SU-DHL-6 (cell line): ENCODE measurements around the gene MYO10.

Experiments
- H2AFZ ChIP-seq: fragments of 200-600 bp; sonication (generic); 2 replicates; pipeline ENCODE4 v1.6.1; 2014; ENCODE audit warnings: low read depth, mild to moderate bottlenecking, moderate library complexity, mixed read lengths, antibody characterized with exemption, low read length; ENCODE audit not compliant: severe bottlenecking
- H3F3A ChIP-seq: fragments of 200-600 bp; shearing (Covaris generic); 2 replicates; pipeline ENCODE4 v1.6.0; 2016; ENCODE audit warnings: antibody characterized with exemption, mild to moderate bottlenecking; ENCODE audit not compliant: insufficient read depth
- H3K27ac ChIP-seq: fragments of 200-600 bp; sonication (generic); 2 replicates; pipeline ENCODE4 v1.5.1; 2016; ENCODE audit warnings: low read depth, mild to moderate bottlenecking, low read length, moderate library complexity, mixed read lengths
- H3K27me3 ChIP-seq: fragments of 200-600 bp; sonication (generic), shearing (Covaris generic); 2 replicates; pipeline ENCODE4 v1.6.0; 2014; ENCODE audit warnings: mild to moderate bottlenecking, low read length
- H3K36me3 ChIP-seq: fragments of 200-600 bp; sonication (generic); 2 replicates; pipeline ENCODE4 v1.6.1; 2014; ENCODE audit warnings: mild to moderate bottlenecking, low read length, mixed read lengths
- H3K4me2 ChIP-seq: fragments of 300-600, 200-600 bp; shearing (Covaris generic), sonication (generic); 2 replicates; pipeline ENCODE4 v1.6.0; 2014; ENCODE audit warnings: low read length, low read depth, mild to moderate bottlenecking; ENCODE audit not compliant: poor library complexity, severe bottlenecking
- H3K4me3 ChIP-seq: fragments of 200-600 bp; sonication (generic); 2 replicates; pipeline ENCODE4 v1.5.1; 2014; ENCODE audit warnings: antibody characterized with exemption, low read length, mild to moderate bottlenecking, mixed read lengths; ENCODE audit not compliant: insufficient read depth, poor library complexity, severe bottlenecking
- H3K79me2 ChIP-seq: fragments of 200-600 bp; sonication (generic); 2 replicates; pipeline ENCODE4 v1.6.1; 2014; ENCODE audit warnings: mild to moderate bottlenecking, low read length, moderate library complexity; ENCODE audit not compliant: insufficient read depth
- H3K9ac ChIP-seq: fragments of 200-600 bp; sonication (generic); 2 replicates; pipeline ENCODE4 v1.7.0; 2014; ENCODE audit warnings: mild to moderate bottlenecking, low read length
- H3K9me2 ChIP-seq: fragments of 200-600 bp; sonication (generic); replicated peaks from 2 replicates; pipeline ENCODE4 v1.6.1; 2014; ENCODE audit warnings: low read length; ENCODE audit not compliant: insufficient read depth
- H3K9me3 ChIP-seq: fragments of 200-600 bp; sonication (generic); 2 replicates; pipeline ENCODE4 v1.6.1; 2014; ENCODE audit warnings: low read length, mixed read lengths; ENCODE audit not compliant: insufficient read depth
- H4K20me1 ChIP-seq: fragments of 200-600 bp; sonication (generic); 2 replicates; pipeline ENCODE4 v1.6.1; 2014; ENCODE audit warnings: low read depth, mild to moderate bottlenecking, antibody characterized with exemption, low read length, moderate library complexity, mixed read lengths
- CTCF ChIP-seq: fragments of 200-600 bp; sonication (generic); IDR thresholded peaks from one replicate; pipeline ENCODE4 v1.5.1; 2017; ENCODE audit warnings: antibody characterized with exemption, mild to moderate bottlenecking, low read length, moderate library complexity; ENCODE audit not compliant: insufficient read depth, poor library complexity, severe bottlenecking
- EZH2phosphoT487 ChIP-seq: fragments of 200-600 bp; sonication (generic), shearing (Covaris generic); conservative IDR thresholded peaks from 2 replicates; pipeline ENCODE4 v1.6.1; 2018; ENCODE audit warnings: mild to moderate bottlenecking, antibody characterized with exemption, low read length, moderate library complexity, mixed read lengths

MYO10 gene

DNA sequence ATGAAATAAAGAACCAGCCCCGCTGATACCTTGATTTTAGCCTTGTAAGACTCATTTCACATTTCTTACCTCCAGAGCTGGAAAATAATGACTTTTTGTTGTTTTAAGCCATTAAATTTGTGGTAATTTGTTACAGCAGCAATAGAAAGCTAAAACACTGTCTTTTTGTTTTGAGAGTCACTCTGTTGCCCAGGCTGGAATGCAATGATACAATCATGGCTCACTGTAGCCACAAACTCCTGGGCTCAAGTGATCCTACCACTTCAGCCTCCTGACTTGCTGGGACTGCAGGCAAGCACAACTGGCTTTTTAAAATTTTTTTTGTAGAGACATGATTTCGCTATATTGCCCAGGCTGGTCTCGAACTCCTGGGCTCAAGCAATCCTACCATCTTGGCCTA, 34.7 kb upstream of the MYO10 start:
- no peaks in the 10 kb centered on the region for H3F3A ChIP-seq
- H4K20me1 ChIP-seq = no peaks in the 10 kb centered on the region
- no peak overlapping the region for H3K27ac ChIP-seq
- H3K36me3 ChIP-seq = no peaks in the 10 kb centered on the region
- no peaks in the 10 kb centered on the region for H3K9me2 ChIP-seq
- no peak overlapping the region for H3K4me2 ChIP-seq
- TF ChIP-seq EZH2phosphoT487 = no peak
- TF ChIP-seq CTCF = no peak
- H2AFZ ChIP-seq = no peak overlapping the region
- H3K27me3 ChIP-seq = no peaks in the 10 kb centered on the region
- H3K9me3 ChIP-seq = no peaks in the 10 kb centered on the region
- no peak overlapping the region for H3K4me3 ChIP-seq
- H3K79me2 ChIP-seq = no peaks in the 10 kb centered on the region
- H3K9ac ChIP-seq = no peak overlapping the region

DNA sequence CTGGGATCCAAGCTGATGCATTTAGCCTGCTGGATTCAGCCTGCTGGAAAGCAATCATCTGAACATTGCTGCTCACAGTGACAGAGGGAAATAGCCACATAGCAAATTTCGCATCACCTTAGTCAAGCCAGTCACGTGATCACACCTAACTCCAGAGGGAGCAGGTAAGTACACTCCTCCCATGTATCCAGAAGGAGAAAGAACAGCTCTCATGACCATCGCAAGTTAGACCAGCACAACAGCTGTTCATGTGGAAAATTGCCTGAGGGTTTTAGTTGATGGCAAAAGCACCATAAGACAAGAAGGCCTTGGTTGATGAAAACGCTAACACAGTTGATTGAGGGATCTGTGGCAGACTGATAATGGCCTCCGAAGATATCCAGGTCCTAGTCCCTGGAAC, 34.2 kb upstream of the MYO10 start:
- Histone ChIP-seq H3K36me3 (no peaks in the 10 kb centered on the region), H3K27ac (no peak overlapping the region), H2AFZ (no peak overlapping the region), H3K9me3 (no peaks in the 10 kb centered on the region), H3K4me3 (no peak overlapping the region), H3K4me2 (no peak overlapping the region), H3F3A (no peaks in the 10 kb centered on the region), H3K9me2 (no peaks in the 10 kb centered on the region), H3K27me3 (no peaks in the 10 kb centered on the region), H3K79me2 (no peaks in the 10 kb centered on the region), H3K9ac (no peak overlapping the region), H4K20me1 (no peaks in the 10 kb centered on the region)
- TF ChIP-seq EZH2phosphoT487 (no peak), CTCF (no peak)

DNA sequence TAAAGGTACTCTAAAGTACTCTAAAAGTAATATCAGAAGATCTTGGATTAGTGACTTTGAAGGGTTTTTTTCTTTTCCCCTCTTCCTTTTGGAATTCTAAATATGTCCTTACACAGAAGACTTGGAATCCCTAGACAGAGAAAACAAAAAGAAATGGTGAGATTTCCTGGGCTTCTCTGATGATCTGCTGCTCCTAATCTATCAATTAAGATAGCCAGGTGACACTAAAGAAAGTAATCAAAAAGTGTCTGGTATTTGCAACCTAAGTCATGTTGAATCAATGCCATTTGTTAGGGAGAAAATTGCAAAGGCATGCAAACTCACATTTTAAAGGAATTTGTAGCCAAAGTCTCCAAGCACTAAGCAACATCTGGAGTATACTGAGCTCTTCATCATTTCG, 29.5 kb upstream of the MYO10 start:
- no peak overlapping the region for H3K4me3 ChIP-seq
- no peaks in the 10 kb centered on the region for H3K9me2 ChIP-seq
- H3K27me3 ChIP-seq = no peaks in the 10 kb centered on the region
- no peaks in the 10 kb centered on the region for H3K9me3 ChIP-seq
- no peak overlapping the region for H3K4me2 ChIP-seq
- H3K36me3 ChIP-seq = no peaks in the 10 kb centered on the region
- no peaks in the 10 kb centered on the region for H4K20me1 ChIP-seq
- H3K9ac ChIP-seq = no peak overlapping the region
- TF ChIP-seq CTCF (no peak), EZH2phosphoT487 (no peak)
- no peak overlapping the region for H3K27ac ChIP-seq
- no peak overlapping the region for H2AFZ ChIP-seq
- H3K79me2 ChIP-seq = no peaks in the 10 kb centered on the region
- no peaks in the 10 kb centered on the region for H3F3A ChIP-seq

DNA sequence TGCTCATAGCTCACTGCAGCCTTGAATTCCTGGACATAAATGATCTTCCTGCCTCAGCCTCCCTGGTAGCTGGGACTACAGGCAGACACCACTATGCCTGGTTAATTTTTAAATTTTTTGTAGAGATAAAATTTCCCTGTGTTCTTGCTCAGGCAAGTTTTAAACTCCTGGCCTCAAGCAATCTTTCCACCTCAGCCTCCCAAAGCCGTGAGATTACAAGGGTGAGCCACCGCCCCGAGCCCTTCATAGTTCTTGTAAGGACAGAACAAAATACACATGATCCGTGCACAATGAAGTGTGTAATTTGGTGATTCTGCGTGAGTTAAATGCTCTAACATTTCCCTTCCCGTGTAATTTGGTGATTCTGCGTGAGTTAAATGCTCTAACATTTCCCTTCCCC, 27.7 kb upstream of the MYO10 start:
- no peaks in the 10 kb centered on the region for H3K27me3 ChIP-seq
- no peak overlapping the region for H2AFZ ChIP-seq
- no peak overlapping the region for H3K27ac ChIP-seq
- H3K9me2 ChIP-seq = no peaks in the 10 kb centered on the region
- no peak overlapping the region for H3K9ac ChIP-seq
- no peak overlapping the region for H3K4me3 ChIP-seq
- no peak overlapping the region for H3K4me2 ChIP-seq
- no peaks in the 10 kb centered on the region for H3K79me2 ChIP-seq
- no peaks in the 10 kb centered on the region for H3F3A ChIP-seq
- H4K20me1 ChIP-seq = no peaks in the 10 kb centered on the region
- TF ChIP-seq EZH2phosphoT487 (no peak), CTCF (no peak)
- H3K9me3 ChIP-seq = no peaks in the 10 kb centered on the region
- no peaks in the 10 kb centered on the region for H3K36me3 ChIP-seq
